ENCODE results near the gene CYP2W1.
A peak's percentile ranks its signal among the peaks of the same experiment; 100 is the strongest.

Gene CYP2W1

DNA sequence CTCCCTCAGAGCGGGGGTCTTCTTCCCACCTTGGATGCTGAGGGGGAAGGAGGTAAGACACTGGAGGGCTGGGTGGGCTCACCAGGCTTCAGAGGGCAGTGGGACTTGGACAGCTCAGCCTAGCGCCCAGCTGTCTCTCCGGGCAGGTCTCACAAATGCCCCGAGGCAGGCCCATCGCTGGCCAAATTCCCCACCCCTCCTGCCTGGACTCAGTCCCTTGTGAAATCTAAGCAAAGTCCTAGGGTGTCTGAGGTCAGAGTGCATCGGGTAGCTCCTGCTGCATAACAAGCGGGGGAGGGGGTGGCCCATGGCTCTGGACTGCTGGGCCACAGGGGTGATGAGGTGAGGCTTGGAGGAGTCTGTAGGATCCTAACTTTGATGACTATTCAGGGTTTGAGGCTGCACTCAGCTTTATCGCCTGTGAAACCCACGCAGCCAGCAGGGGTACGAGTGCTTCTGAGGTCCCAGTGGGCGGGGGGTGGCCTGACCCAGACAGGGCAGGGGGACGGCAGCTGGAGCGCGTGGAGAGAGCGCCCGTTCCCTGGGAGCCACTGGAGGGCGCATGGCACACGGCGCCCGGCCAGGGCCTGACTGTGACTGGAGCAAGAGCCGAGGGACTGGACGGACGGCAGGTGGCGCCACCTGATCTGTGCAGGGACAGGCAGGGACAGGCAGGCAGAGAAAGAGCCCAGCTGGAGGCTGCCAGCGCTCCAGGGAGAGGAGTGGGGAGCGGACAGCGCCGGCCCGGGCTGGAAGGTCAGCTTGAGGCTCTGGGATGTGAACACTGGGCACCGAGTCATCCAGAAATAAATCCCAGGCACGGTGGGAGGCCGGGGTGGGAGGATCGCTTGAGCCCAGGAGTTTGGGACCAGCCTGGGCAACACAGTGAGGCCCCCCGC, 10.0 kb downstream of the CYP2W1 start:
- H3K36me3 ChIP-seq = peaks cover 9% of the 10 kb centered on the region
- no peaks in the 10 kb centered on the region for H3K9me3 ChIP-seq (ENCODE audit: severe bottlenecking)
- H3K27me3 ChIP-seq (ENCODE audit: insufficient read depth, low read depth, severe bottlenecking) = no peaks in the 10 kb centered on the region
- H3K4me3 ChIP-seq (ENCODE audit: low read depth, low read length) = no peak overlapping the region
- TF ChIP-seq, protein P1, sequence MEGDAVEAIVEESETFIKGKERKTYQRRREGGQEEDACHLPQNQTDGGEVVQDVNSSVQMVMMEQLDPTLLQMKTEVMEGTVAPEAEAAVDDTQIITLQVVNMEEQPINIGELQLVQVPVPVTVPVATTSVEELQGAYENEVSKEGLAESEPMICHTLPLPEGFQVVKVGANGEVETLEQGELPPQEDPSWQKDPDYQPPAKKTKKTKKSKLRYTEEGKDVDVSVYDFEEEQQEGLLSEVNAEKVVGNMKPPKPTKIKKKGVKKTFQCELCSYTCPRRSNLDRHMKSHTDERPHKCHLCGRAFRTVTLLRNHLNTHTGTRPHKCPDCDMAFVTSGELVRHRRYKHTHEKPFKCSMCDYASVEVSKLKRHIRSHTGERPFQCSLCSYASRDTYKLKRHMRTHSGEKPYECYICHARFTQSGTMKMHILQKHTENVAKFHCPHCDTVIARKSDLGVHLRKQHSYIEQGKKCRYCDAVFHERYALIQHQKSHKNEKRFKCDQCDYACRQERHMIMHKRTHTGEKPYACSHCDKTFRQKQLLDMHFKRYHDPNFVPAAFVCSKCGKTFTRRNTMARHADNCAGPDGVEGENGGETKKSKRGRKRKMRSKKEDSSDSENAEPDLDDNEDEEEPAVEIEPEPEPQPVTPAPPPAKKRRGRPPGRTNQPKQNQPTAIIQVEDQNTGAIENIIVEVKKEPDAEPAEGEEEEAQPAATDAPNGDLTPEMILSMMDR (IDR thresholded peaks at IDR 0.05; ENCODE audit: low read depth, low read length) = peak; percentile 100
- peak; percentile 98 for DNase-seq
- 0 out of 2 replicates have a peak overlapping the region, but pooled peaks have one; percentile 11 for H3K27ac ChIP-seq

DNA sequence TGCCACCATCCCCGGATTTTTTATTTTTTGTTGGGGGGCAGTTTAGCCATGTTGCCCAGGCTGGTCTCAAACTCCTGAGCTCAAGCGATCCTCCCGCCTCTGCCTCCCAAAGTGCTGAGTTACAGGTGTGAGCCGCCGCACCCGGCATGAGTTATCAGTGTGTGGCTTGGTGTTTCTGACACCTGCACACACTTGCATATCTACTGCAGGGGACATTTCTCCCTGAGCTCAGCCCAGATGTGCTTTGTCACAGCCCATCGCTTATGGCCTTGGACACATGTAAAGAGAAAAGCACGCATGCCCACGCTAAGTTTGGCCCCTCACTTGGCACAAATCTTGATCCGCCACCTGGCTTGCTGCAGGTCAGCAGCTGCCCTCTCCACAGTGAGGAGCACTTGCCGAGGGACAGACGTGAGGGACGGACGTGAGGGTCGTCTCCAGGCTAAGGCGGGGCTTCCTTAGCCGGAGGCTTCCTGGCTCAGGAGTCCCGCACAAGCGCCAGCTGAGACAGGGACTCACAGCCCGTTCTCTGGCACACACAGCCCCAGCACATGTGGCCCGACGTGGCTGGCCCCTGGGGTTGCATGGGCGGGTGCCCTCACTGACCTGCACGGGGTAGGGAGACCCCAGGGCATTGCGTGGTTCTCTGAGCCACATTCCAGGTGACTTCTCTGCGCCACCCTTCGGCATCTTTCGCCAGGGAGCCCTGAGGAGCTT, 11.8 kb downstream of the CYP2W1 start:
- Histone ChIP-seq H3K36me3 (peaks cover 17% of the 10 kb centered on the region), H3K9me3 (ENCODE audit: severe bottlenecking) (no peaks in the 10 kb centered on the region), H3K27ac (no peak overlapping the region), H3K27me3 (ENCODE audit: insufficient read depth, low read depth, severe bottlenecking) (no peaks in the 10 kb centered on the region), H3K4me3 (ENCODE audit: low read depth, low read length) (no peak overlapping the region)
- TF ChIP-seq, protein P1 (IDR thresholded peaks at IDR 0.05; ENCODE audit: low read depth, low read length) = no peak
- DNase-seq = no peak

DNA sequence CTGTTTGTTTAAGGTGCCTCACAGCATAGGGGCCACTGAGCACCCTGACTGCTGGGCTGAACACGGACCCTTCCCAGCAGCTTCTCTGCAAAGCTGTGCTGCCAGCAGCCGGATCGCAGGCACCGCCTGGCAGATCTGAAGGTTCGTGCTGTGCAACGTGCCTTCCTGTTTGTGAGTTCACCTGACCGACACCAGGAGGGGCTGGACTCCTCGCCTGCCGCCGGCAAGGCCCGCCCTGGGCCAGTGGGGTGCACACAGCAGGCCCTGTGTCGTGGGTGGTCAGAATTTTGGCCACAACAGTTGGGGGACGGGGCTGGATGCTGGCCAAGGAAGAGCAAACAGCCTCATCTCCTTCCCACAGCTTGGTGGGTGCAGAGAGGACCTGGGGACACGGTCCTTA, 12.6 kb downstream of the CYP2W1 start:
- H3K9me3 ChIP-seq (ENCODE audit: severe bottlenecking) = no peaks in the 10 kb centered on the region
- H3K27me3 ChIP-seq (ENCODE audit: insufficient read depth, low read depth, severe bottlenecking) = no peaks in the 10 kb centered on the region
- H3K36me3 ChIP-seq = peaks cover 17% of the 10 kb centered on the region
- H3K27ac ChIP-seq = no peak overlapping the region
- TF ChIP-seq, protein P1 (IDR thresholded peaks at IDR 0.05; ENCODE audit: low read depth, low read length) = no peak
- H3K4me3 ChIP-seq (ENCODE audit: low read depth, low read length) = no peak overlapping the region
- no peak for DNase-seq

DNA sequence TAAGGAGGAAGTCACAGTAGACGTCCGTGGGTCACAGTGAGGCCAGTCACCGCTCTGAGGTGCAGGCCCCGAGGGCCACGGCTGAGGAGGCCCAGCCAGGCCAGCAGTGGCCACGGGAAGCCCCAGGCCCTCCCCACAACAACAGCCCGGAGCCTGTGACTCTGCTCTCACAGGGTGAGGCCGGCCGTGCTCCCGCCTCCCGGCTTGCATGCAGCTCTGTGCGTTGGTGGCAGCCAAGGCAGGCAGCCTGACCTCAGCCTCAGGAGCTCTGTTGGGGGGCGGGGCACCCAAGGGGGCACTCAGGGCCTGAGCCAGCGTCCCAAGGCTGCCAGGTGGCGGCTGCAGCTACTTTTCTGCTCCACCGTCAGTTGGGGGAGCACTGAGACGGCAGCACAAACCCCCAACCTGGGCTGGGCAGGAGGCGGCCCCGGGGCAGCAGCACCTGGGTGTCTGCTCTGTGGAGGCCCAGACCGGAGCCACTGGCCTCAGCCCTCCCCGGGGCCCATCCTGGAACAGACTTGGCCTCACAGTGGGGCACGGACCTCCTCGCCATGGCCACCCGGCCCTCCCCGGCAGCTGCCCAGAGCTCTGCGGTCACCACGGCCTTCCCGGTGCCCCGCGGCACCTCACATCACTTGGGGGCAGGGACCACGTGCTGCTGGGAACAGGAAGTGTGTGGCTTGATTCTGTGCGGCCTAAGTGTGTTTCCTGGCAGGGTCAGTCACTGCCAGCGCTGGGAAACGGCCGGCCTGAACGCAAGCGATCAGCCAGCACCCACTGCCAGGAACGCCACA, 13.3 kb downstream of the CYP2W1 start:
- Histone ChIP-seq H3K27ac (no peak overlapping the region), H3K27me3 (ENCODE audit: insufficient read depth, low read depth, severe bottlenecking) (no peaks in the 10 kb centered on the region), H3K9me3 (ENCODE audit: severe bottlenecking) (no peaks in the 10 kb centered on the region), H3K4me3 (ENCODE audit: low read depth, low read length) (no peak overlapping the region), H3K36me3 (peaks cover 17% of the 10 kb centered on the region)
- TF ChIP-seq, protein P1 (IDR thresholded peaks at IDR 0.05; ENCODE audit: low read depth, low read length) = no peak
- no peak for DNase-seq

DNA sequence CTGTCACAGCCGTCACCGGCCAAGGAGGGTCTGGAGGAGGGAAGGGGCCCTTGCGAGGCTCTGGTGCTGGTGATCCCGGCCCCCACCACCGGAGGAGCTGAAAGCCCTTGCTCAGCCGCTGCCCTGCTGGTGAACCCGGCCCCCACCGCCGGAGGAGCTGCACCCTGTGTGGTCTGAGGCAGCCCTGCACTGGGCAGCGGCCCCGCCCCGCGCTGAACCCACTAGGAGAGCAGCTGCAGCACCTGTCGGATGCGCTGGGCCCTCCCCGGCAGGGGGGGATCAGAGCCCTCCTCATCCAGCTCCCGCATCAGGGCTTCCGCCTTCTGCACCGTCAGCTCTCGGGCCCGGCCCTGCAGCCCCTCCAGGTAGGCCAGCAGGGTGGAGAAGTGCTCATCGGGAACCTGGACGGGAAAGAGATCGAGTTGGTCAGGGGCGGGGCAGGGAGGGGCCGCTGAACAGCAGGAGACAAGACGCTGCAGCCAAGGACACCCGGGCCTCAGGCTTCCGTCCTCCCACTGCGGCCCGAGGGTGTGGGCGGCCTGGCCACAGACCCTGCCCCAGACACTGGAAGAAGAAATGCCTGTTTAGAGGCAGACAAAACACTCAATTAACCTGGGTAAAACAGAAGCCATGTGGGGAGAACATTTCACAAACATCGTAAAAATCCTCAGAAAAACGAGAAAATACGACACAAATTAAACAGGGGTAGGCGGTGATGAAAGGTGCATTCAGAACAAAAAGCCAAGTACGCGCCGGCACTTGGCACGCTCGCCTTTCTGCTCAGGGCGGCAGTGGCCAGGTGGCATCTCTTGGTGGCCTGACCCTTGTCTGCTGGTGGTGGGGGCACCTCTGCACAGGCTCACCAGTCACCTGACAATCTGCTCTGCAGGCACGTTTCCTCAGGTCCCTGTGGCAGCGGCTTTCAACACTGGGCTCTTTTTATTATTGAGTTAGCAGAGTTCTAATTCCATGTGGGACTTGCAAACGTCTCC, 14.7 kb downstream of the CYP2W1 start:
- peak; percentile 85 for DNase-seq
- Histone ChIP-seq H3K36me3 (peaks cover 17% of the 10 kb centered on the region), H3K4me3 (ENCODE audit: low read depth, low read length) (no peak overlapping the region), H3K9me3 (ENCODE audit: severe bottlenecking) (no peaks in the 10 kb centered on the region), H3K27ac (peak overlapping the region; percentile 26; the same call in 1 of the 2 replicates), H3K27me3 (ENCODE audit: insufficient read depth, low read depth, severe bottlenecking) (no peaks in the 10 kb centered on the region)
- TF ChIP-seq, protein P1 (IDR thresholded peaks at IDR 0.05; ENCODE audit: low read depth, low read length) = no peak
